ENCODE data around the gene PROZ.

- TF ChIP-seq ZNF316 (IDR thresholded peaks at IDR 0.05) (no peak), CLOCK (CRISPR knock-in tag; IDR thresholded peaks at IDR 0.05; ENCODE audit: borderline replicate concordance) (no peak), ZBTB40 (IDR thresholded peaks at IDR 0.05) (no peak), ZBTB40 (CRISPR knock-in tag; IDR thresholded peaks at IDR 0.05) (no peak), CTCF (IDR thresholded peaks at IDR 0.05 in 2 of 3, conservative IDR thresholded peaks at IDR 0.05 in 1 of 3; ENCODE audit: insufficient read depth in 2 of 3, low read depth in 1 of 3, low read length in 3 of 3) (no peak)
Observed at GRCh38 chr13:113161433-113161832, 3.0 kb downstream of the PROZ start.

All from K562 (cell line).